HG03196 (cell line): Measurements from ENCODE around the gene ACTN1.

ENCODE experiments used
- ATAC-seq: cut with Tn5 transposase; IDR thresholded peaks from one replicate; pipeline ENCODE4 v1.9.1; 2021; ENCODE audit not compliant: unreplicated experiment

Gene ACTN1

DNA sequence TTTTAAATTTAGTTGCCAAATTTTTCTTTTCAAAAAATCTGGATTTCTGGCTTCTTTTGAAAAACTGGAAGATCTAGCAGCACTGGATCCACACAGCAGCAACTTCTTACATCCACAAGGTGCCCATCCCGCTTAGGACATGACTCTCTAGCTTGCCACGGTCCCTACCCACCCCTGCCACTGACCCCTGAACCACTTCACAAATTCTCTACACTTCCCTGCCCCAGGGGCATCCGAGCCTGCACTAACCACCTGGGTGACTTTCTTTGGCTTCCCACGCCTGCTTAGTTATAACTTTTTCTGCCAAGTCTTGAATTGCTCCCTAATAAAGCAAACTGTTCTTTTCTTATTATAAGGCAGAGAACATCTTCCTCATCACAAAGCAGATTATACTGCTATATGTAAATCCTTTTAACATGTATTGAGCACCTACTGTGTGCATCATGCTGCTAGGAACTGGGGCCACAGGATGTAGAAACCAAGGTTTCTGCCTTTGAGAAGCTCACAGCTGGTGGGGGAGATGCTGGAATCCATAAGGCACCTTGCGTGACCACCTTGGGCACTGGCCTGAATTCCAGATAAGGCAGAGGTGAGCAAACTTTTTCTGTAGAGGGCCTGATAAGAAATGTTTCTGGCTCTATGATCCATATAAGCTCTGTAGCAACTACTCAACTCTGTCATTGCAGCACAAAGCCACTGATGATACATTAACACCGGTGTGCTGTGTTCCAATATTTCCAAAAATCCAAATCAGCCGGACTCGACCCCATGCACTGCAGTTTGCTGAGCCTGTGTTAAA lies 59.8 kb downstream of the ACTN1 start:
- ATAC-seq = no peak

GRCh38 chr14:68918612-68919011 lies 60.5 kb downstream of the ACTN1 start:
- ATAC-seq = no peak

- ATAC-seq = no peak
Observed at GRCh38 chr14:68916358-68916941, 62.7 kb downstream of the ACTN1 start.

GRCh38 chr14:68913516-68913915 lies 65.6 kb downstream of the ACTN1 start:
- ATAC-seq = no peak

GRCh38 chr14:68911594-68912227 lies 67.4 kb downstream of the ACTN1 start:
- no peak for ATAC-seq

DNA sequence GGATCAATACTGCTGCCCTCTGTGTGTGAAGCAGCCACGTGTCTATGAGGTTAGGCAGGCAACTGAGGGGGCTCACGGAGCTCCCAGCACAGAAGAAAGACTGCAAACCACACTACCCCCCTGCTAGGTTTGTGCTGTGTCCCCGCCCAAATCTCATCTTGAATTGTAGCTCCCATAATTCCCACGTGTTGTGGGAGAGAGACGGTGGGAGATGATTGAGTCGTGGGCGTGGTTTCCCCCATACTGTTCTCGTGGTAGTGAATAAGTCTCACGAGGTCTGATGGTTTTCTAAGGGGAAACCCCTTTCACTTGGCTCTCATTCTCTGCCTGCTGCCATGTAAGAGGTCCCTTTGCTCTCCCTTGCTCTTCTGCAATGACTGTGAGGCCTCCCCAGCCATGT lies 68.6 kb downstream of the ACTN1 start:
- ATAC-seq = no peak

- ATAC-seq = no peak
Observed at GRCh38 chr14:68908803-68909202, 70.3 kb downstream of the ACTN1 start.

DNA sequence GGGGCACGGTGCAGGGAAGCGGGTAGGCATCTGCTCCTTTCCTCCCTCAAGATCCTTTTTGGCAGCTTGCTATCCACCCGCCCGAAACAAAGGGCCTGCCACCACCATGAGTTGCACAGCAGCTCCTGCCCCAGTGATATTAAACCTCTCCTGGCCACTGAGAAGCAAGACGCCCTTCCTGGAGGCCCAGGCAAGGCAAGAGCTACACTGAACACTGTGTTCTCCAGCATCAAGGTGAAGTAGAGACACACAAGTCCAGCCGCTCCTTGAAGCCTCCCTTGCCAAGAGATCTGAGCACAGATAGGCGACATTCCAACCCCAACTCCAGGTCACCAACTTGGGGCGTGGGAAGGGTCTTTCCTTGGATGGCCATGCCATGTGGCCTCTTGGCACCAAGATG lies 70.9 kb downstream of the ACTN1 start:
- no peak for ATAC-seq

GRCh38 chr14:68906439-68906838 lies 72.7 kb downstream of the ACTN1 start:
- ATAC-seq = no peak

DNA sequence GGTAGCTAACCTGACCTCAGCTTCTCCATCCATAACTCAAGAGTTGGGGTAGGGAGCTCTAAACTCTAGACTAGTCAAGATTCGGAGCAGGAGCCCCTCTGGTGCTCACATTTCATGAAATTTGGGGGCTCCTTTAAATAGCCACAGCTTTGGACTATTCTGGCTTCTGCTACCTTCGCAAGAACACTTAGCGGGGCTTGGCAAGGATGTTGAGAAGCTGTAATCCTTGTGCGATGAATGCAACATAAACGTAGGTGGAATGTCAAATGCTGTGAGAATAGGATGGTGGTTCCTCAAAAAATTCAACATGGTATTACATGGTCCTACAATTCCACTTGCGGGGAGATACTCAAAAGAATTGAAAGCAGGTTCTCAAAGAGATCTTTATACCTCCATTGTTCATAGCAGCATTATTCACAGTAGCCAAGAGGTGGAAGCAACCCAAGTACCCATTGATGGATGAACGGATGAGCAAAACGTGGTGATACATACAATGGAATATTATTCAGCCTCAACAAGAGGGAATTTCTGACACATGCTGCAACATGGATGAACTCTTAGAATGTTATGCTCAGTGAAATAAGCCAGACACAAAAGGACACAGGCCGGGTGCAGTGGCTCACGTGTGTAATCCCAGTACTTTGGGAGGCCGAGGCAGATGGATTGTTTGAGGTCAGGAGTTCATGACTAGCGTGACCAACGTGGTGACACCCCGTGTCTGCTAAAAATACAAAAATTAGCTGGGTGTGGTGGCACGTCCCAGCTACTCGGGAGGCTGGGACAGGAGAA lies 73.8 kb downstream of the ACTN1 start:
- no peak for ATAC-seq

- ATAC-seq = no peak
Observed at GRCh38 chr14:68902357-68902756, 76.7 kb downstream of the ACTN1 start.

- no peak for ATAC-seq
Observed at GRCh38 chr14:68899033-68899603, 80.0 kb downstream of the ACTN1 start.

DNA sequence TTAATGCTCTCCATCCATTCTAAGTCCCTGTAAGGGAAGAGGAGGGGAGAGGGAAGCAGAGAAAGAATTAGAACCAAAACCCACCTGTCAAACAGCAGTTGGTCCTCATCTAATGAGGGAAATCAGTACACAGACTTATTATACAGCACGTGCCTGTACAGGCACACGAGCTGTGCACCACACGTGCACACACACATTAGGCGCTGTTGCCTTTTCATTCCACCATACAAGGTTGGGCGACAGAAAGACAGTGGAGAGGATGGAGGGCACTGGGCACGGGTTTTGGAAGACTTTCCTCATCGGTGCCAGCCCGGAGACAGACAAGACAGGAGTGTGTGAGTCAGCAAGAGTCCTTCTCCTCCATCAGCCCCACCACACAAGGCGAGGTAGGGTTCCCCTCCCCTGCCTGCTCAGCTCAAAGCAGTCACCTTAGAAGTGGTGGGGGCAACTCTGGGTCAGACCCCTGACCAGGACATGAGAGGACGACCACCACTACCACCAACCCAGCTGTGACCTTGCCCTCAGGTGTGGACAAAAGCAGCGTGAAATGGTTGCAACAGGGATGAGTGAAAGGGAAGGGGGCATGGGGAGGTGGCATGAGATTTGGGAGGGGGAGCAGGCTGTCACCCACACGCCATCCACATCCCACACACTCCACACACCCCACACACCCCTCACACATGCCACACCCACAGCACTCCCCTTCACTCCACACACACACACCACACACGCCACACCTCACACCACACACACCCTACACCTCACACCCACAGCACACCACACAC lies 80.7 kb downstream of the ACTN1 start:
- ATAC-seq = no peak

DNA sequence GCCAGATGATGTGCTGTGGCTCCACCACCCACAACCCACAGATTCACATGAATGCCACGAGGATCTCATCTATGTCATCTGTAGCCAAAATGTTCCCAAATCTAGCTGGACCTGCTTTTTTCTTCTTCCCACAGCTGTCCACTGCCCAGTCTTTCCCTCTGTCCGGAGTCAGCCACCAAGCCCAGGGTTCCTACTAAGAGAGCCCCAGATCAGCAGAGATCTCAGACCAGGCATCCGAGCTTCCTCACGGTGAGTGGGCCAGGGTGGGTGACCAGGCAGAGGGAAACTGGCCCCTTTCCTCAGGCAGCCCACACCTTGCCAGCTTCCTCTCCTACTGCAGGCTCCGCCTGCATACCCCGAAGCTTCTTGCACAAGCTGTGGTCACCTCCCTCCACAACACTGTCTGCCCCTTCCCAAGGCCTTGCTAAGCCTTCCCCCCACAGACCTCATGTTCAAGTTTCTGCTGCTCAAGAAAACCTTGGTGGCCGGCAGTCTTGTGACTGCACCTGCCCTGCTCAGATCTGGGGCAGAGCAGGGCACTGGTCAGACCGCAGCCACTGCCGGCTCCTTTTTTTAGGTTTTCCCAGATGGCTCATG lies 81.4 kb downstream of the ACTN1 start:
- no peak for ATAC-seq

DNA sequence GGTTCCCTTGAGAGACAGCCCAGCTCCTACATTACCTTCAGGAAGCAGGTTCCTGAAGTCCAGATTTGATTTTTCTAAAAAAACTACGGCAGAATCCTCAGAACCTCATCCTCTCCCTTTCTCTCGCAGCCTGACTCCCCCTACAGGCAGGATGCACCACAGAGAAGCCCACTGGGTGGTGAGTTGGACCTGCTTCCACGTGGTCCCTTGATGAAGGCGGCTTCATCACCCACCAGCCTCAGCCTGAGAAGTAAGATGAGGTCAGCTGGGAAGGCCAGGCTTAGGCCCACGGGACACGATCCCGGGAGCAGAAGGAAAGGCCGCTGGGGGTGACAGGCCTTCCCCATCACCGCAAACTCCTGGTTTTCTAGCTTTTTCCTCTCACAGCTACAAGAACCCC lies 83.0 kb downstream of the ACTN1 start:
- no peak for ATAC-seq

- no peak for ATAC-seq
Observed at GRCh38 chr14:68894802-68895703, 84.0 kb downstream of the ACTN1 start.

DNA sequence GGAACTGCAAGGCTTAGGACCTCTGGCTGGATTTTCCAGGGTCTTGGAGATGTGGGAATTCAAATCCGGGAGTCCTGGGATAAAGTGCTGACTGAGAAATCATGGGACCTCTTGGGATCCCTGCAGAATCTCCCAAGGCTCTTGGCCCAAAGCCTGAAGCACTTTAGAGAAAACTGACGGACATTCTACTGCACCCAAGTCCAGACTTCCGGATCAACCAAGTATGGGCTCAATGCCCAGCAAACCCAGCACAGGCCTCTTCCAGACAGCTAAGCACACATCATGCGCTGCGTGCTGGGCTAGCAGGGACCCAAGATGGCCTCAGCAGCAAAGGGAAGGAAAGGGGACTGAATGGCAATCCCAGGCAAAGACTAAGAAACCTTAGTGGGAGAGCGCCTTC lies 85.0 kb downstream of the ACTN1 start:
- no peak for ATAC-seq

DNA sequence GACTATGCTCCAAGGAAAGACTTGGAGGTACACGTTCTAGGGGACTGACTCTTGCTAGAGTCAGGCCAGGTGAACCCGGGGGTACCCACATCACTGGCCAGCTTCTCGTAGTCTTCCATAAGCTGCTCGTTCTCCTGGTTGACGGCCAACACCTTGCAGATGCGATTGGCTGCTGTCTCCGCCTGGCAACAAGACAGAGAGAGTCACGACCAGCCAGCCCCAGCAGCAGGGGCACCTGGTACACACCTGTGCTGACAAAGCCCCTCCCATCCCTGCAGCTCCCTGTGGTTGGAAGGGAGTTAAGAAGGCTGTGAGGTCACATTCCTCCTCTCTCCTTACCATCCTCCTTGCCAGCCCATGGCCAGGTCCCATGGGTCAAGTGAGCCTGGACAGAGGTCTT lies 85.5 kb downstream of the ACTN1 start:
- ATAC-seq = no peak

DNA sequence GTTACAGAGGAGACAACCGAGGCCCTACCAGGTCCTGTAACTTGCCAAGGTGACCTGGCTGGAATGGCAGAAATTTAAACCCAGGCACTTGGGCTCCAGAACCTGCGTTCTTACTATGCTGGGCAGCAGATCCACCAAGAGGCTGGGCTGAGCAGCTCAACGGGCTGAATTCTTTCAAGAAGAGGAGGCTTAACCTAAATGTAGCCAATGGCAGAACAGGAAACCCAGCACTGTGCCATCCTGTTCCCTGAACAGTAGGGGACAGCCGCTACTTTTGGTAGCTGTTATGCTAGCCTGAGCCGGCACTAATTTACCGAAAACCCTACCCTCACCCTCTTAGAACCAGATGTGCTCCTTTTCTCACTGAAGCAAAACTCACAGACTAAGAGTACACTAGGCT lies 86.1 kb downstream of the ACTN1 start:
- no peak for ATAC-seq
